Activated naive CD4-positive, alpha-beta T cell (primary cell): ENCODE measurements around the gene DYNLRB1.

Source experiments
- DNase-seq, 4 experiments: peaks; one replicate each; lab custom pipeline; 2025; lab: John Stamatoyannopoulos, UW

DYNLRB1 gene

DNA sequence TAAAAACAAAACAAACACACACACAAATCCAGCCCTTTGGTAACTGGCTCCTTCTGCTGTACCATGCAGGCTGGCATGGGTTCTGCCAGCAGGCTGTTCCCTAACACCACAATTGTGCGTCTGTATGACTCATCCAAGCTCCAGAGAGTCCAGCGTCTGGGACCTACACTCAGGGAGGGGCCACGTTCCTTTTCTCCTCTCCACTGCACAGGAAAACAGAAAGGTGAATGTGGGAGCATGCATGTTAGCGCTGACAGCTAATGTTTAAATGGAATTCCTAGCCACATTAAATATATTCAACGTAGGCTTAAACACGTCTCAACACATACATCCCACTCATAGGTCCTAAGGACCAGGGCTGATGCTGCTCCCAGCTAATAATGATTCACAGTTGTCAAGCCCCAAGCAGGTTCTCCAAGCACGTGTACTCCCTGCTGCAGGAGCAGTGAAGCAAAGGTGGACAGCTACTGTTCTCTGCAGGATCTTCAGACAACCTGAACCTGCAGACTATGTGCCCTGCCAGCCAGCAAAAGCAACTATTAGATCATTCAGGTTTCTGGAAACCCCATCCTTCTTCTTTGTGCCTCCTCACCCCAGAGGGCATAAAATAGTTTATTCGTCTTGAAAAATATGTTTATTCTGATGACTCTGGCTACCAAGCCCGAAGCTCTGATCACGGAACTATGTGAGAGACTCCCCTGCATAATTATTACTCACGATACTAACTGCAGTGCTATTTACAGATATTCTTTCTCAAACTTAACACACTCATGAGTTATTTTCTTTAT, 63.2 kb downstream of the DYNLRB1 start:
- no peak for DNase-seq

DNA sequence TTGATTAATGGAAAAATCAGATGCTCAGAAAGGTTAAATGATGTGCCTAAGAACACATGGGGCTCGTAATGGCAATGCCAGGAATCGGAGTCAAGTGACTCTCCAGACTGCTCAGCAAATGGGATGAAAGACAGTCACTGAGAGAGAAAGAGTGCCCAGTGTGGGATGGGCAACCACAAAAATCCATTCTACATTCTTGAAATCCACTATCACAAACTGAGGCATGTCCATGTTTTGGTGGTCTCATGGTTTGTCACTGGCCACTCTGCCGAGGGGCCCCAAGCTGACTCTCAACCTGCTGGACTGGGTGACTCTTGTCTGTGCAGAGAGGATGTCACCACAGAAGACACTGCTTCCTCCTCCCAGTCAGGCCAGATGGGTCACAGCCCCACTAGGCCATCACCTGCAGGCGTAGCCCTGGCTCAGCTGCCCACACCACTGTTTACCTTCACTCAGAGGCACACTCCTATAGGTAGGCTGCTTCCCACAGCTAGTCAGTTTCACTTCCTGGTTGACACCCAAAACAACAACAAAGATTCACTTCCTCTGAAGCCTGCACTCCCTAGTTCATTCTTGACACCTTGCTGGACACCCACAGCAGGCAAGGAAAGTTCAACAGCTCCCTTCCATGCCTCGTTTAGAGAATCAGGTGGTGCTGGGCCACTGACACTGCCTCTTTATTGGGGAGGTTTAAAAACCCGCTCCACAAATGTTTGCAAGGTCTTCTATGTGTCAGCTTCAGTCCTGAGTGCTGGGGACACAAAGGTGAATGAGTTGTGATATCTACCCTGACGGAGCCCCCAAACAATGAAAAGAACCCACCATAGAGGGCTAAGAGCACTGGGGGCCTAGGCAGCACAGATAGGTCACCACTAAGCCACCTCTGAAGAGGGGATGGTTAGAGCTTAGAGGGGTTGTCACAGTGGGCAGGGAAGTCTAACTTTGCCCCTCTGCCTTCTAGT, 64.0 kb downstream of the DYNLRB1 start:
- no peak for DNase-seq

DNA sequence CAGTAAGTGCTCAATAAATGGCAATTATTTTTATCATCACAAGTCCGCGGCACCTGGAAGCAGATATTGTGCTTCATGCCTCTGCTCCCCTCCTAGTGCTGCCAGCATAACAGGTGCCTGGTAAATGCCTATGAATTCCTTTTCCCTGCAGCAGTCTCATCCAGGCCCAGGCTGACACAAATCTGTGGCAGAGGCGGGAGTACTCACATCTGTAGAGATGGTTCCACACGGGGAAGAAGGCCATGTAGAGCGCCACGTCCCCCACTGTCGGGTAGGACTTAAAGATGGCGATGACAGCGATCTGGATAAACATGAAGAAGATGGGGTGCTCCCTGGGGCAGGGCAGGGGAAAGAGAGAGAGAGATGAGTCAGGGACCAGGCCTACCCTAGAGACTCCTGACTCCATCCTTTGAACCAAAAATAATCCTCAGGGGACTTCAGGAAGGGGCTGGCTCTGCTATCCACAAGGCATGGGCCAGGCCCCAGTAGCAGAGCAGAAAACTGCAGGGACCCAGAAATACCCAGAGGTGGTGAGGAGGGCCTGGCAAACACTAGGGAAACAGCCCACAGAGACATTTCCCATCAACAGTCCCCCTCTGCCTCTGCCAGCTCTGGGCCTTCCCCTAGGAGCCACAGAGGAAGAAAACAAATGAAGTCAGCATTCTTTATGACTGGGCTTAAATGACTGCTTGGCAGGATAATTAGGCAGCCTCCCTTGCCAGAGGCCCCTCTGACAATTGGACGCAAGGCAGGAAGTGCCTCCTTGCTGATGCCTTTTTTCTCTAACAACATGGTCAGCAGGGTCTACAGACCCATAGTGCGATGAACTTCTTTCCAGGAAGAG, 65.3 kb downstream of the DYNLRB1 start:
- DNase-seq: no peak

DNA sequence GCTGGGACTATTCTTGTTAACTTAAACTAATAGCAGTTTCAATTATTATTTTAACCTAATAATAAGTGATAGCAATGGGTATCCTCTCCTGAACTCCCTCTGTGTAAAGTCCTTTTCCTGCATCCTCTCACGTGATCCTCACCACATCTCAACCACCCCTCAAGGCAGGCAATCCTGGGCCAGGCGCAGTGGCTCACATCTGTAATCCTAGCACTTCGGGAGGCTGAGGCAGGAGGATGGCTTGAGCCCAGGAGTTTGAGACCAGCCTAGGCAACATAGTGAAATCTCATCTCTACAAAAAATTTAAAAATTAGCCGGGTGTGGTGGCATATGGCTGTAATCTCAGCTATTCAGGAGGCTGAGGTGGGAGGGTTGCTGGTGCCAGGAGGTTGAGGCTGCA, 66.0 kb downstream of the DYNLRB1 start:
- no peak for DNase-seq

DNA sequence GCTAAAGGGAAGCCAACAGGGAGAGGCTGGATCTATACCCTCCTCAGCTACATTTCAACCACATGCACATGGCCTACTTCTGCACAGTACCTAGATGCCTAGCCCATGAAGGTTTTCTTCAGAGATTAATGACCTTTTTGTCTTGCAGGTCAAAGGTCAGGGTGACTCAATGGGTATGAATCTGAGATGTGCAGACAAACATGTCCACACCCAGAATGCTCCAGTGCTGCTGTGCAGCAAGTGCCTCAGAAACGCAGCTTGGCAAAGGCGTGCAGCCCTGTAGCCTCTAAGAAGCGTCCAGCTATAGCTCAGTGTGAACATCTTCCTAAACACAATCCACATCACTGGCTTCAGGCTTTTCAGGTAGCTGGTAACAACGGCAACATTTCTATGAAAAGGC, 66.7 kb downstream of the DYNLRB1 start:
- DNase-seq: no peak

DNA sequence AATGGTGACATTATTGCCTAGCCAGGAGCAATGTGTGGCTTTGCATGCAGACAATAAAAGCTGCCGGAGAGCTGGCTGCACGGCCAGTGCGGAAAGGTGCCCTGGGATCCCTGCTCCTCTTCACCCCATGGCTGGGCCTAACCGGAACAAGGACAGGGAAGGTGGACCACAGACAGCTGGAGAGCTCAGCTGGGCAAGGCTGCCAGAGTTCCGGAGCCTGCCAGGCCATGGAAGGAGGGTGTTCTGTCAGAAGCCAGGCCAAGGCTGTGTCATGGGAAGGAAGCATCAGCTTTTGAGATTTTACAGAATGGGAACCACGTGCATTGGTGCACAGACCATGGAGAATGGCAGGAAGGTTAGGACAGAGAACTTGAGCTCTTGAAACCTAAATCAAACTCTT, 67.3 kb downstream of the DYNLRB1 start:
- DNase-seq: no peak

DNA sequence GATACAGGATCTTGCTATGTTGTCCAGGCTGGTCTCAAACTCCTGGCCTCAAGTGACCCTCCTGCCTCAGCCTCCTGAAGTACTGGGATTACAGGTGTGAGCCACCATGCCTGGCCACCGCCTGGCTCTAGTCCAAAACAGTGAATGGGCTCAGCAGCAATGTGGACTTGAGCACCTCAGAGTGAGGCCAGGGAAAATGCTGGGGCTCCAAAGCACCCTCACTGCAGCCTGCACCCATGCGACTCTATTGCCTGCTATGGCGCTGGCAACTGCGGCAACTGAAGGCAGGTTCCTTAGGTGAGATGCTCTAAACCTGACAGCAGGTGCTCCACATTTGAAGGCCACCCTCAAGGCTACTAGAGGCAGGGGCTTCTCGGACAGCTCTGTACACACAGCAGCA, 68.8 kb downstream of the DYNLRB1 start:
- DNase-seq: no peak

DNA sequence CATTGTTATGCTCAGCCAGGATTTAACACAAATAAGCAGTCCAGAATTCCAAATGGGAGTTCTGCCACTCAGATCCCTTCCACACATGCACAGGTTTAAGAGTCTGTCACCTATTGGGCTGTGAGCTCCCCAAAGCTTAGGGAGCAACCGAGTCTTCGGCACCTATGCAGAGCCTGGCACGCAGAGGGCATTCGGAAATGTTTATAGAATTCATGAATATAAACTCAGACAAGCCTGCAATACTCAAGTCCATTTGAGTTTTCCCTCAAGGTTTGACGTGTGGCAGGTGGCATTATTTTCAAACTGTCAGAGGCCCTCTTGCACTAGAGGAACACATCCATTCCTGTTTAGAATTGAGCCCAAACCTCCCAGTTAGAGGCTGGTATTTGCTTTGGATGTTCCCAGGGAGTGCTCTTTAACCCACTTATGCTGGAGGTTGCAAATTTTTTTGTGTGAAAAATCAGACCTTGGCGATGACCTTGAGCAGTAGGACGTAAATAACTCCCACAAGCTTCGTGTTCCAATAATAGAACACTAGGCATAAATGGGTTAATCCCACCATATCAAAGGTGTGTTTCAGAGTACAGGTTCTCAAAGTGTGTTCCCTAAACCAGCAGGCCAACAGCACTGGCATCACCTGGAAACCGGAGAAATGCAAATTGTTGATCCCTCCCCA, 70.4 kb downstream of the DYNLRB1 start:
- DNase-seq: no peak
